SU-DHL-6 (cell line): ENCODE results near the gene XRCC4.

Experiments
- H2AFZ ChIP-seq: fragments of 200-600 bp; sonication (generic); 2 replicates; pipeline ENCODE4 v1.6.1; 2014; ENCODE audit warnings: low read depth, mild to moderate bottlenecking, moderate library complexity, mixed read lengths, antibody characterized with exemption, low read length; ENCODE audit not compliant: severe bottlenecking
- H3F3A ChIP-seq: fragments of 200-600 bp; shearing (Covaris generic); 2 replicates; pipeline ENCODE4 v1.6.0; 2016; ENCODE audit warnings: antibody characterized with exemption, mild to moderate bottlenecking; ENCODE audit not compliant: insufficient read depth
- H3K27ac ChIP-seq: fragments of 200-600 bp; sonication (generic); 2 replicates; pipeline ENCODE4 v1.5.1; 2016; ENCODE audit warnings: low read depth, mild to moderate bottlenecking, low read length, moderate library complexity, mixed read lengths
- H3K27me3 ChIP-seq: fragments of 200-600 bp; sonication (generic), shearing (Covaris generic); 2 replicates; pipeline ENCODE4 v1.6.0; 2014; ENCODE audit warnings: mild to moderate bottlenecking, low read length
- H3K36me3 ChIP-seq: fragments of 200-600 bp; sonication (generic); 2 replicates; pipeline ENCODE4 v1.6.1; 2014; ENCODE audit warnings: mild to moderate bottlenecking, low read length, mixed read lengths
- H3K4me2 ChIP-seq: fragments of 300-600, 200-600 bp; shearing (Covaris generic), sonication (generic); 2 replicates; pipeline ENCODE4 v1.6.0; 2014; ENCODE audit warnings: low read length, low read depth, mild to moderate bottlenecking; ENCODE audit not compliant: poor library complexity, severe bottlenecking
- H3K4me3 ChIP-seq: fragments of 200-600 bp; sonication (generic); 2 replicates; pipeline ENCODE4 v1.5.1; 2014; ENCODE audit warnings: antibody characterized with exemption, low read length, mild to moderate bottlenecking, mixed read lengths; ENCODE audit not compliant: insufficient read depth, poor library complexity, severe bottlenecking
- H3K79me2 ChIP-seq: fragments of 200-600 bp; sonication (generic); 2 replicates; pipeline ENCODE4 v1.6.1; 2014; ENCODE audit warnings: mild to moderate bottlenecking, low read length, moderate library complexity; ENCODE audit not compliant: insufficient read depth
- H3K9ac ChIP-seq: fragments of 200-600 bp; sonication (generic); 2 replicates; pipeline ENCODE4 v1.7.0; 2014; ENCODE audit warnings: mild to moderate bottlenecking, low read length
- H3K9me2 ChIP-seq: fragments of 200-600 bp; sonication (generic); replicated peaks from 2 replicates; pipeline ENCODE4 v1.6.1; 2014; ENCODE audit warnings: low read length; ENCODE audit not compliant: insufficient read depth
- H3K9me3 ChIP-seq: fragments of 200-600 bp; sonication (generic); 2 replicates; pipeline ENCODE4 v1.6.1; 2014; ENCODE audit warnings: low read length, mixed read lengths; ENCODE audit not compliant: insufficient read depth
- H4K20me1 ChIP-seq: fragments of 200-600 bp; sonication (generic); 2 replicates; pipeline ENCODE4 v1.6.1; 2014; ENCODE audit warnings: low read depth, mild to moderate bottlenecking, antibody characterized with exemption, low read length, moderate library complexity, mixed read lengths
- EZH2phosphoT487 ChIP-seq: fragments of 200-600 bp; sonication (generic), shearing (Covaris generic); conservative IDR thresholded peaks from 2 replicates; pipeline ENCODE4 v1.6.1; 2018; ENCODE audit warnings: mild to moderate bottlenecking, antibody characterized with exemption, low read length, moderate library complexity, mixed read lengths
- TF ChIP-seq, protein P1 (sequence below): fragments of 200-600 bp; sonication (generic); IDR thresholded peaks from one replicate; pipeline ENCODE4 v1.5.1; 2017; ENCODE audit warnings: antibody characterized with exemption, mild to moderate bottlenecking, low read length, moderate library complexity; ENCODE audit not compliant: insufficient read depth, poor library complexity, severe bottlenecking

XRCC4 gene

DNA sequence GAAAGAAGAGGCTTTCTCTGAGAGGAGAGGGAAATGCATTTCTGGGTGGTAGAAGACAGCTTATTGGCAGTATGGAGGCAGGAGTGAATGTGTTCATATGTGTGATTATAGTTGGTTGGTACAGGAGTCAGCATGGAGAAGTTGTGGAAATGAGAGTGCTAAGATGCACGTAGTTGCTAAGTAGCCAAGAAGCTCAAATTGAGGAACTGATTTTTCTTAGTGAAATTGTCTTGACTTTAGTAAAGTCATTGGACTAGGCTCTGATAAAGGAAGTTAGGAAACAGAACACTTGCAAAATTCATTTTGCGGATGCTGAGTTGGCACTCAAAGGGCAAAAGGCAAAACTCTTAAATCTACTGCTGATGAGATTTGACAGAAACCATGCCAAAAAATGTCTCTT, 235.3 kb downstream of the XRCC4 start:
- Histone ChIP-seq H3K9ac (no peak overlapping the region), H3K4me2 (no peak overlapping the region), H3K9me3 (no peaks in the 10 kb centered on the region), H3K27me3 (no peaks in the 10 kb centered on the region), H3K36me3 (no peaks in the 10 kb centered on the region), H4K20me1 (no peaks in the 10 kb centered on the region), H3K9me2 (no peaks in the 10 kb centered on the region), H3K4me3 (no peak overlapping the region), H3K79me2 (no peaks in the 10 kb centered on the region), H3K27ac (no peak overlapping the region), H3F3A (no peaks in the 10 kb centered on the region), H2AFZ (no peak overlapping the region)
- no peak for TF ChIP-seq EZH2phosphoT487
- TF ChIP-seq, protein P1, sequence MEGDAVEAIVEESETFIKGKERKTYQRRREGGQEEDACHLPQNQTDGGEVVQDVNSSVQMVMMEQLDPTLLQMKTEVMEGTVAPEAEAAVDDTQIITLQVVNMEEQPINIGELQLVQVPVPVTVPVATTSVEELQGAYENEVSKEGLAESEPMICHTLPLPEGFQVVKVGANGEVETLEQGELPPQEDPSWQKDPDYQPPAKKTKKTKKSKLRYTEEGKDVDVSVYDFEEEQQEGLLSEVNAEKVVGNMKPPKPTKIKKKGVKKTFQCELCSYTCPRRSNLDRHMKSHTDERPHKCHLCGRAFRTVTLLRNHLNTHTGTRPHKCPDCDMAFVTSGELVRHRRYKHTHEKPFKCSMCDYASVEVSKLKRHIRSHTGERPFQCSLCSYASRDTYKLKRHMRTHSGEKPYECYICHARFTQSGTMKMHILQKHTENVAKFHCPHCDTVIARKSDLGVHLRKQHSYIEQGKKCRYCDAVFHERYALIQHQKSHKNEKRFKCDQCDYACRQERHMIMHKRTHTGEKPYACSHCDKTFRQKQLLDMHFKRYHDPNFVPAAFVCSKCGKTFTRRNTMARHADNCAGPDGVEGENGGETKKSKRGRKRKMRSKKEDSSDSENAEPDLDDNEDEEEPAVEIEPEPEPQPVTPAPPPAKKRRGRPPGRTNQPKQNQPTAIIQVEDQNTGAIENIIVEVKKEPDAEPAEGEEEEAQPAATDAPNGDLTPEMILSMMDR, result no peak

GRCh38 chr5:83313436-83313835, 236.1 kb downstream of the XRCC4 start:
- Histone ChIP-seq H3K9me3 (no peaks in the 10 kb centered on the region), H3K36me3 (no peaks in the 10 kb centered on the region), H3K27me3 (no peaks in the 10 kb centered on the region), H3K9me2 (no peaks in the 10 kb centered on the region), H2AFZ (no peak overlapping the region), H4K20me1 (no peaks in the 10 kb centered on the region), H3F3A (no peaks in the 10 kb centered on the region), H3K27ac (no peak overlapping the region), H3K79me2 (no peaks in the 10 kb centered on the region), H3K4me2 (no peak overlapping the region), H3K4me3 (no peak overlapping the region), H3K9ac (no peak overlapping the region)
- TF ChIP-seq, protein P1, result no peak
- no peak for TF ChIP-seq EZH2phosphoT487

GRCh38 chr5:83321483-83322055, 244.2 kb downstream of the XRCC4 start:
- H3K36me3 ChIP-seq, result no peaks in the 10 kb centered on the region
- TF ChIP-seq, protein P1, result no peak
- TF ChIP-seq EZH2phosphoT487, result no peak
- H3K9me2 ChIP-seq, result no peaks in the 10 kb centered on the region
- no peak overlapping the region for H3K9ac ChIP-seq
- H3K4me2 ChIP-seq, result no peak overlapping the region
- H3F3A ChIP-seq, result no peaks in the 10 kb centered on the region
- H3K9me3 ChIP-seq, result no peaks in the 10 kb centered on the region
- H2AFZ ChIP-seq, result no peak overlapping the region
- no peaks in the 10 kb centered on the region for H3K79me2 ChIP-seq
- no peaks in the 10 kb centered on the region for H4K20me1 ChIP-seq
- no peaks in the 10 kb centered on the region for H3K27me3 ChIP-seq
- H3K4me3 ChIP-seq, result no peak overlapping the region
- H3K27ac ChIP-seq, result no peak overlapping the region
